ENCODE measurements around the gene ANKRD65. TPM values are rescaled to one million over a fixed set of nuclear protein-coding genes. Genes with fewer than 3 reads are reported as not detected.

Gene ANKRD65
- total and polyA plus RNA-seq, 8 donors: 2.3 to 41.8 (median 14.0) TPM

DNA sequence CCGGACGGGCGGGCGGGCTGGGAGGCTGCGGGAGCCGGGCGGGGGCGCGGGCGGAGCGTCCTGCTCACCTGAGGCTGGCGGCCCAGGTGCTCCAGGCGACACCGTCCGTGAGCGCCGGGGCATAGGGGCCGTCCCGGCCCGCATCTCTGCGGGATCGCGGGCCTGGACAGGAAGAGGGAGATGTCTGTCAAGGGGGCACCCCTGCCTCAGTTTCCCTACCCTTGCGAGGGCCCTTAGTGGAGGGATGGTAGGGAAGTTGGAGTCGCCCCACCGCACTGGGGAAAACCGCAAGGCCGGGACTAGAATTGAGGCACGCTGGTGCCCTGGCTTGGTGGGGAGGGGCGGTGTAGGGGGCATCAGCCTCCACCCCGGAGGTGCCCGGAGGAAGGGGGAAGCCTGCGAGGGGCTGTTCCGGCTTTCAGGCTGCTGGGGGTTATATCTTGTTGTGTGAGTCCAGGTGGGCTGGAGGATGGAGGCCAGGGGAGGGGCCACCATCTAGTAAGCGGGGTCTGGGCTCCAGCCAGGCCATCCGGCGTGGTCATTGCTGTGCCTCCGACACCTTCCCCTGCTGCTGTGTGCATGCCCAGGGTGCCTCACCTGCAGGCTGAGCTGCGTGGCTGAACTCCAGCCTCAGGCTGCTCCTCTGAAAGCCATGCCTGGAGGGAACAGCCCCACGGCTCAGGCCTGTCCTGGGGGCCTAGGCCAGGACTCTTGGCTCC lies 15.0 kb upstream of the ANKRD65 start:
- 3 to 7% methylated on average over 30 to 40 of the region's 40 CpGs for WGBS, 2 donors
- Histone ChIP-seq H3K27ac (peak overlapping the region; percentile 39 to 96 (median 88)), H3K27me3 (no peaks in the 10 kb centered on the region), H3K9me3 (no peaks in the 10 kb centered on the region), H3K36me3 (no peaks in the 10 kb centered on the region), H3K4me1 (peaks cover 29 to 71% (median 48%) of the 10 kb centered on the region in 3 donors), H3K4me3 (peak overlapping the region; percentile 54 to 76 (median 58))
- FAIRE-seq (no peak), DNase-seq (peak in 5 of 6 donors; percentile 26 to 80 (median 45)), ATAC-seq (no peak)
- TF ChIP-seq, protein P1, sequence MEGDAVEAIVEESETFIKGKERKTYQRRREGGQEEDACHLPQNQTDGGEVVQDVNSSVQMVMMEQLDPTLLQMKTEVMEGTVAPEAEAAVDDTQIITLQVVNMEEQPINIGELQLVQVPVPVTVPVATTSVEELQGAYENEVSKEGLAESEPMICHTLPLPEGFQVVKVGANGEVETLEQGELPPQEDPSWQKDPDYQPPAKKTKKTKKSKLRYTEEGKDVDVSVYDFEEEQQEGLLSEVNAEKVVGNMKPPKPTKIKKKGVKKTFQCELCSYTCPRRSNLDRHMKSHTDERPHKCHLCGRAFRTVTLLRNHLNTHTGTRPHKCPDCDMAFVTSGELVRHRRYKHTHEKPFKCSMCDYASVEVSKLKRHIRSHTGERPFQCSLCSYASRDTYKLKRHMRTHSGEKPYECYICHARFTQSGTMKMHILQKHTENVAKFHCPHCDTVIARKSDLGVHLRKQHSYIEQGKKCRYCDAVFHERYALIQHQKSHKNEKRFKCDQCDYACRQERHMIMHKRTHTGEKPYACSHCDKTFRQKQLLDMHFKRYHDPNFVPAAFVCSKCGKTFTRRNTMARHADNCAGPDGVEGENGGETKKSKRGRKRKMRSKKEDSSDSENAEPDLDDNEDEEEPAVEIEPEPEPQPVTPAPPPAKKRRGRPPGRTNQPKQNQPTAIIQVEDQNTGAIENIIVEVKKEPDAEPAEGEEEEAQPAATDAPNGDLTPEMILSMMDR (IDR thresholded peaks at IDR 0.05): no peak
- intact Hi-C loops (cut with DNase I): loop anchor here in 1 of 3 donors (5.0 kb wide), 1 partner anchor 34 kb away; no protein-coding TSS in a partner anchor

GRCh38 chr1:1435106-1435903 lies 14.2 kb upstream of the ANKRD65 start, which contains the start of gene VWA1:
VWA1 (plus strand) TSS chr1:1435690; CDS start chr1:1435749, 59 bp downstream.
- H3K4me3 ChIP-seq: peak within 1 kb of the TSS; percentile 54 to 76 (median 58)
- H3K27me3 ChIP-seq: no peaks in the 10 kb centered on the region
- H3K27ac ChIP-seq: peak within 1 kb of the TSS; percentile 81 to 96 (median 92)
- DNase-seq: peak; percentile 69 to 95 (median 80)
- ATAC-seq: peak; percentile 33 to 69 (median 46)
- TF ChIP-seq, protein P1 (IDR thresholded peaks at IDR 0.05): no peak
- no peaks in the 10 kb centered on the region for H3K36me3 ChIP-seq
- WGBS, 2 donors: 10 to 13% methylated on average over 63 to 89 of the region's 89 CpGs
- no peak for FAIRE-seq
- H3K9me3 ChIP-seq: no peaks in the 10 kb centered on the region
- intact Hi-C loops (cut with DNase I): loop anchor here in 1 of 3 donors (5.0 kb wide), 1 partner anchor 33 kb away; no protein-coding TSS in a partner anchor
- peaks cover 26 to 69% (median 49%) of the 10 kb centered on the region in 3 donors for H3K4me1 ChIP-seq

DNA sequence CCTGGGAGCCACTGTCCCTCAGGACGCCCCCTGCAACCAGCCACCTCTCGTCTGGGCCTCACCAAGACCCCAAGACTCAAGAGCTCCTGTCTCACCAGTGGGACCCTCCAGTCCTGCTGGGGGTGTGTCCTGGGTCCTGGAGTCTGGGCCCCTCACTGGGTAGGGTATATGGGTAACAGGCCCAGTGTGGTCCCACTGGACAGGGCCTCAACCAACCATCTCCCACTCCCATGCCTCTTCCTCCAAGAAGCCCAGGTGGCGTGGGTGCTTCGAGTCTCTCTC lies 13.7 kb upstream of the ANKRD65 start:
- TF ChIP-seq, protein P1 (IDR thresholded peaks at IDR 0.05): no peak
- ATAC-seq (no peak), DNase-seq (no peak), FAIRE-seq (no peak)
- Histone ChIP-seq H3K27me3 (no peaks in the 10 kb centered on the region), H3K4me3 (peak overlapping the region in 1 of 4 donors; percentile 76), H3K36me3 (no peaks in the 10 kb centered on the region), H3K9me3 (no peaks in the 10 kb centered on the region), H3K27ac (peak overlapping the region; percentile 81 to 96 (median 92)), H3K4me1 (peaks cover 31 to 73% (median 55%) of the 10 kb centered on the region in 3 donors)
- WGBS, 2 donors: 68 to 78% methylated on average over 4 of the region's 4 CpGs
- intact Hi-C loops (cut with DNase I): loop anchor here in 1 of 3 donors (5.0 kb wide), 1 partner anchor 32 kb away; no protein-coding TSS in a partner anchor

GRCh38 chr1:1434131-1434823 lies 13.2 kb upstream of the ANKRD65 start:
- peak in 3 of 4 donors; percentile 1 to 12 (median 2) for ATAC-seq
- TF ChIP-seq, protein P1 (IDR thresholded peaks at IDR 0.05): no peak
- no peaks in the 10 kb centered on the region for H3K36me3 ChIP-seq
- H3K4me1 ChIP-seq: peaks cover 35 to 78% (median 59%) of the 10 kb centered on the region in 3 donors
- peak overlapping the region in 1 of 4 donors; percentile 76 for H3K4me3 ChIP-seq
- WGBS, 2 donors: 50 to 56% methylated on average over 24 to 32 of the region's 32 CpGs
- peak in 5 of 6 donors; percentile 59 to 86 (median 71) for DNase-seq
- no peak for FAIRE-seq
- intact Hi-C loops (cut with DNase I): no loop called here
- H3K27ac ChIP-seq: peak overlapping the region; percentile 81 to 96 (median 92)
- H3K9me3 ChIP-seq: no peaks in the 10 kb centered on the region
- H3K27me3 ChIP-seq: no peaks in the 10 kb centered on the region
